Measurements from ENCODE around the gene PPM1L.

DNA sequence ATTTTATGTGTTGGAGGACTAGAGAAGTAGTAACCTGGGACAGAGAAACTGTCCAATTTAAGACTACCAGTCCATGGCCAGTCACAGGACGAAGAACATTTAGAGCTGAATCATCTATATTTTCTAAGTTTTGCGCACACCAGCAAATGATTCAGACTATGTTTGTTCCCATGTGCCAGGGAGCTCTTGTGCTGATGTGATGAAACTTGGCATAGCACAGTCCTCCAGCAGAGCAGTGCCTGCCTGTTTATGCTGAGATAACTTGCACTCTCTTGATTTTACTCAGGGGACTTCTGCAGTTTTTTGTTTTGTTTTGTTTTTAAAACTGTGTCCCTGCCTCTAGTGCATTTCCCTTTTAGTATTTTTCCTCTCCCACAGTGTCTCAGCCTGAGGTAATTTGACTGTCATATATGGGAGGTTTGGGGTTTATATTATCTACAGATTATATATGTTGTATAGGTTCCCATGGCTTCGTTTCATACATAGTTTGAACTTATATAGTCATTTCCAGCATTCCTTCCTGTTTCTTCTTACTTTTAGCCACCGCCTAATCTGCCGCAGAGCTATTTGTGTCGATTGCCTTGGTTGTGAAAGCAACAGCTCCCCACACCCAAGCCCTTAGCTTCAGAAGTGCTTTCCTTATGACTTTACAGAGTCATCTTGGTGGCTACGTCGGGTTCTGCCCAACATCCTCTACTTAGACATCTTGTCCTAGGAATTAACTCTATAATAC, 45.5 kb downstream of the PPM1L start:
- TF ChIP-seq, protein P1, sequence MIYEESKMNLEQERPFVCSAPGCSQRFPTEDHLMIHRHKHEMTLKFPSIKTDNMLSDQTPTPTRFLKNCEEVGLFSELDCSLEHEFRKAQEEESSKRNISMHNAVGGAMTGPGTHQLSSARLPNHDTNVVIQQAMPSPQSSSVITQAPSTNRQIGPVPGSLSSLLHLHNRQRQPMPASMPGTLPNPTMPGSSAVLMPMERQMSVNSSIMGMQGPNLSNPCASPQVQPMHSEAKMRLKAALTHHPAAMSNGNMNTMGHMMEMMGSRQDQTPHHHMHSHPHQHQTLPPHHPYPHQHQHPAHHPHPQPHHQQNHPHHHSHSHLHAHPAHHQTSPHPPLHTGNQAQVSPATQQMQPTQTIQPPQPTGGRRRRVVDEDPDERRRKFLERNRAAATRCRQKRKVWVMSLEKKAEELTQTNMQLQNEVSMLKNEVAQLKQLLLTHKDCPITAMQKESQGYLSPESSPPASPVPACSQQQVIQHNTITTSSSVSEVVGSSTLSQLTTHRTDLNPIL (CRISPR knock-in tag; IDR thresholded peaks at IDR 0.05; ENCODE audit: low read depth), result no peak
- TF ChIP-seq PPARA (CRISPR knock-in tag; IDR thresholded peaks at IDR 0.05; ENCODE audit: borderline replicate concordance), result no peak
- no peak for TF ChIP-seq CSDC2 (CRISPR knock-in tag; IDR thresholded peaks at IDR 0.05)
- TF ChIP-seq ZFP30 (CRISPR knock-in tag; IDR thresholded peaks at IDR 0.05), result no peak
- TF ChIP-seq, protein P2, sequence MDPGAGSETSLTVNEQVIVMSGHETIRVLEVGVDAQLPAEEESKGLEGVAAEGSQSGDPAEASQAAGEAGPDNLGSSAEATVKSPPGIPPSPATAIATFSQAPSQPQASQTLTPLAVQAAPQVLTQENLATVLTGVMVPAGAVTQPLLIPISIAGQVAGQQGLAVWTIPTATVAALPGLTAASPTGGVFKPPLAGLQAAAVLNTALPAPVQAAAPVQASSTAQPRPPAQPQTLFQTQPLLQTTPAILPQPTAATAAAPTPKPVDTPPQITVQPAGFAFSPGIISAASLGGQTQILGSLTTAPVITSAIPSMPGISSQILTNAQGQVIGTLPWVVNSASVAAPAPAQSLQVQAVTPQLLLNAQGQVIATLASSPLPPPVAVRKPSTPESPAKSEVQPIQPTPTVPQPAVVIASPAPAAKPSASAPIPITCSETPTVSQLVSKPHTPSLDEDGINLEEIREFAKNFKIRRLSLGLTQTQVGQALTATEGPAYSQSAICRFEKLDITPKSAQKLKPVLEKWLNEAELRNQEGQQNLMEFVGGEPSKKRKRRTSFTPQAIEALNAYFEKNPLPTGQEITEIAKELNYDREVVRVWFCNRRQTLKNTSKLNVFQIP (CRISPR knock-in tag; IDR thresholded peaks at IDR 0.05; ENCODE audit: borderline replicate concordance, low read depth), result no peak
- TF ChIP-seq TOX (CRISPR knock-in tag; IDR thresholded peaks at IDR 0.05; ENCODE audit: borderline replicate concordance), result no peak
- TF ChIP-seq ZNF565 (CRISPR knock-in tag; conservative IDR thresholded peaks at IDR 0.05; ENCODE audit: low read depth), result no peak
- TF ChIP-seq BACH2 (CRISPR knock-in tag; IDR thresholded peaks at IDR 0.05; ENCODE audit: borderline replicate concordance), result no peak

Measured in SK-N-SH treated with all-trans-retinoic acid at 6 μM for 48 hours (cell line).